Mucosa of stomach (tissue), 1 donor: Measurements from ENCODE around the gene GDPD4.
"Not testable (repeated sequence)": the region's sequence is repeated elsewhere in the genome, so short reads cannot be mapped to it uniquely, and the experiment has no call there.

Source experiments
- H3K27me3 ChIP-seq: one replicate; pipeline ENCODE4 v1.7.0; 2013; ENCODE audit warnings: mild to moderate bottlenecking, low read length; ENCODE audit not compliant: control insufficient read depth, insufficient read depth
- H3K36me3 ChIP-seq: one replicate; pipeline ENCODE4 v1.7.0; 2013; ENCODE audit warnings: low read length; ENCODE audit not compliant: control insufficient read depth, insufficient read depth
- H3K4me1 ChIP-seq: one replicate; pipeline ENCODE4 v1.7.0; 2013; ENCODE audit warnings: mild to moderate bottlenecking, low read length; ENCODE audit not compliant: control insufficient read depth, insufficient read depth
- H3K4me3 ChIP-seq: one replicate; pipeline ENCODE4 v1.7.0; 2013; ENCODE audit warnings: low read length
- H3K9ac ChIP-seq: one replicate; pipeline ENCODE4 v1.7.0; 2013; ENCODE audit warnings: mild to moderate bottlenecking, low read length, moderate library complexity
- H3K9me3 ChIP-seq: one replicate; pipeline ENCODE4 v1.7.0; 2013; ENCODE audit warnings: mild to moderate bottlenecking, low read length, moderate library complexity; ENCODE audit not compliant: control insufficient read depth
- donor health status: Pancreatic carcinoma.

Gene GDPD4

DNA sequence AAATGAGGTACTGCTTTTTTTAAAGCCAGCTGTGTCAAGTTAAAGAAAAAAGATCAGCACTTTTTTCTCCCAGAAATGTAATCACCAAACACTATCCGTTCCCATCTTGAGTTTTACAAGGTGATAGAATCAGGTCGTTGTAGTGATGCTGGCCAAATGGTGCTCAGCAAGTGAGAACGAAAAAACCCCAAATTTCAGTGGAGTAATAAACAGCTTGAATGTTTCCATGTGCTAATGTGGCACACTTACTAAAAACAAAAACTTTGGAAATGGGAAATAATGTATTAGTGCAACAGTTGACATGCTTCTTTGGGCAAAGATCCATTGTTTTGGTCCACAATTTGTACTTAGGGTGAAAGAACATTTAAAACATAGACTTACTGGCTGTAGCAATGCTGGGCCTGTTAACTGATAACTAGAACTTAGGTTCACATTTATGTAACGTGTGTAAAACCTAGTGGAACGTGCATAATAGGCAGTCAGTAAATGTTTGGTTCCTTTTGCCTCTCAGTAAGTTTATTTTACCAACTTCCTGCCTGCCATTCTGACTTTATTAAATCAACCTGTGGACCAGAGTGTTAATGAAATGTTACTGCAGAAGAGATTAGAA lies 15.4 kb upstream of the GDPD4 start:
- H3K9me3 ChIP-seq: no peaks in the 10 kb centered on the region
- no peaks in the 10 kb centered on the region for H3K27me3 ChIP-seq
- no peaks in the 10 kb centered on the region for H3K36me3 ChIP-seq
- no peak overlapping the region for H3K4me3 ChIP-seq
- H3K9ac ChIP-seq: no peak overlapping the region
- no peaks in the 10 kb centered on the region for H3K4me1 ChIP-seq

DNA sequence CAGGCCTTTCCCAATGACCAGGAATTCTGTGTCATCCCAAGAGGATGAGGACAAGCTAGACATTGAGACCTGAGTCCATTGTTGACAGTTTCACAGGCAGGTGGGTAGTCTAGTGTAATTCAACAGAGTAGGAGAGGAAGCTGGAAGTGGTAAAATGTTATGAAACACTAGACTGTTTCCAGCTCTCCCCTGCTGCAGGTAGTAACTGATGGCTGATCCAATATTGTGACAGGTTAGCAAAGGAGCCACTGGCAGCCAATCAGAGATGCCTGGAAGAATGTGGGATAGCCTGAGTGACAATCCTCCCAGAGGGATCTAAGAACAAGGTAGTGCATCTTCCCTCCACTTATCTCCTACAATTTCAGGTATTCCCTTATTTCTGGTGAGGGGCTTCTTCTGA lies 10.6 kb upstream of the GDPD4 start:
- H3K4me1 ChIP-seq: no peaks in the 10 kb centered on the region
- H3K27me3 ChIP-seq: no peaks in the 10 kb centered on the region
- no peaks in the 10 kb centered on the region for H3K36me3 ChIP-seq

DNA sequence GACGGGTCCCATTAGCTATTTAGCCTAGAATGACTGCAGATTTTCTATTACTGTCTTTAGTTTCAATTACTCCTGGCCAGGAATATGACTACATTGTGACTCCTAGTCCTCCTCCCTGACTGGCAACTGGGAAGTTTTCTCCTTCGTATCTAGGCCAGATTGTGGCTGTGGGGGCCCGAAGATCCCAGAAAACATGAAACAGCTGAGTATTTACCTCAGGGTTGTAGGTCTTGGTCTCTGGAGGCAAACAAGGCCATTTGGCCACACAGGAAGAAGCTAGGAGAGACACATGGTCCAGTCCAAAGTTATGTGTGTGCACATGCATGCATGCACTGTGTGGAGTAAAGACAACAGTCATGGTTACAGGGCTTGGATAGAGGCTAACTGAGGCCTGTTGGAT lies 10.2 kb upstream of the GDPD4 start:
- H3K9ac ChIP-seq: no peak overlapping the region
- H3K9me3 ChIP-seq: no peaks in the 10 kb centered on the region
- H3K4me1 ChIP-seq: no peaks in the 10 kb centered on the region
- H3K27me3 ChIP-seq: no peaks in the 10 kb centered on the region
- H3K36me3 ChIP-seq: no peaks in the 10 kb centered on the region
- H3K4me3 ChIP-seq: no peak overlapping the region

More for the DNA sequence above, 10.6 kb upstream of the GDPD4 start:
- H3K9me3 ChIP-seq: no peaks in the 10 kb centered on the region
- no peak overlapping the region for H3K4me3 ChIP-seq
- no peak overlapping the region for H3K9ac ChIP-seq

DNA sequence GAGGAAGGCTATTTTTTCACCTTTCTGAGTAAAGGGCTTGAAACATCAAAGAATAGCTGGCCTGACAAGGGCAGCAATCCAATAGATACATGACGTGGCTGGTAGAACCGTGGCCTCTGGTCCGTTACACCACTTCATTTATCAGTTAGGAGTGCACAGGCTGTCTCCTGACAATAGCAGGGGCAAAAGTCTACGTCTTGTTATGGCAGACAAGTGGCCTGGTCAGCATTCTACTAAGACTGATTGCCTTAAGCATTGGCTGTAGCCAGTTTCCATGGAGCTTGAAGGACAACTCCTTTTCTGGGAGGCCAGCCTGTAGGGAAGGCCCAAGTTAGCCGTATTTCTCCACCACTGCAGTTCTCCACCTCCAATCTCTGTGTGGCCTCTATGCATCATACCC lies 9.2 kb upstream of the GDPD4 start:
- H3K4me1 ChIP-seq: no peaks in the 10 kb centered on the region
- no peaks in the 10 kb centered on the region for H3K9me3 ChIP-seq
- H3K9ac ChIP-seq: no peak overlapping the region
- no peak overlapping the region for H3K4me3 ChIP-seq
- H3K27me3 ChIP-seq: no peaks in the 10 kb centered on the region
- no peaks in the 10 kb centered on the region for H3K36me3 ChIP-seq

DNA sequence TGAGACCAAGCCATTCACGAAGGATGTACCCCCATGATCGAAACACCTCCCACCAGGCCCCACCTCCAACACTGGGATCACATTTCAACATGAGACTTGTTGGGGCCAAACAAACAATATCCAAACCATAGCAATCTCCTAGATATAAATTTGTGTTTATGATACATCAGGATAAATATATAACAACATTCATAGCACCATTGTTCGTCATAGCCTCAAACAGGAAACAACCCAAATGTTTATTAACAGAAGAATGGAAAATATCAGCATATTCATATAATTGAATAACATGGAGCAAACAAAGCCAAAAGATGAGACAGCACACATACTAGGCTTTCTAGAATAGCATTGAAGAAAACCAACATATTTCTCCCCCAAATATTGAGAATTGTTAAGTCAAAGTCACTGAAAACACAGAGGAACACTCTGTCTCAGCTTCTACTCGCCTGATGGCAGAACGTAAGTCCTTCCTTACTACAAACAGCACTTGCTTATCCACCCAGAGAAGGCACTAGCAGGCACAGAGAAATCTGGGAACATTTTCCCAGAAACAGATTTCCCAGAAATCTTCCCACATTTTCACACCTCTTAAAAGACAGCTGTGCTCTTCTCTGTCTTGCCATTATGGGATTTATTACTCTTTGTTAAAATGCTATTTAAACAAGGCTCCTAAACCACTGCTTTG lies 8.1 kb upstream of the GDPD4 start:
- H3K9ac ChIP-seq: no peak overlapping the region
- no peaks in the 10 kb centered on the region for H3K9me3 ChIP-seq
- H3K36me3 ChIP-seq: no peaks in the 10 kb centered on the region
- no peaks in the 10 kb centered on the region for H3K4me1 ChIP-seq
- no peak overlapping the region for H3K4me3 ChIP-seq
- no peaks in the 10 kb centered on the region for H3K27me3 ChIP-seq

DNA sequence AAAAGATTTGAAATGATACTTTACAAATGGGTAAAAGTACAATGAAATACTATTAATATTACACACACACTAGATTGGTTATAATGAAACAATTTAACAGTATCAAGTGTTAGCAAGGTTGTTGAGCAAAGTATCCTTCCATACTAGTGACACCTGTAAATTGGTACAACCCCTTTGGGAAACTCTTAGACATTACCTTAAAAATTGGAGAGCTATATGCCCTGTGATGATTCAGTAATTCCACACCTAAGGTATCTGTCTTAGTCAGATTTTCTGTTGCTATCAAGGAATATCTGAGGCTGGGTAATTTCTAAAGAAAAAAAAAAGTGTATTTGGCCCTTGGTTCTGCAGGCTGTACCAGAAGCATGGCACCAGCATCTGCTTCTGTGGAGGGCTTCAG lies 7.4 kb upstream of the GDPD4 start:
- no peaks in the 10 kb centered on the region for H3K27me3 ChIP-seq
- no peaks in the 10 kb centered on the region for H3K4me1 ChIP-seq
- no peaks in the 10 kb centered on the region for H3K36me3 ChIP-seq
- no peak overlapping the region for H3K9ac ChIP-seq
- H3K9me3 ChIP-seq: no peaks in the 10 kb centered on the region
- no peak overlapping the region for H3K4me3 ChIP-seq

DNA sequence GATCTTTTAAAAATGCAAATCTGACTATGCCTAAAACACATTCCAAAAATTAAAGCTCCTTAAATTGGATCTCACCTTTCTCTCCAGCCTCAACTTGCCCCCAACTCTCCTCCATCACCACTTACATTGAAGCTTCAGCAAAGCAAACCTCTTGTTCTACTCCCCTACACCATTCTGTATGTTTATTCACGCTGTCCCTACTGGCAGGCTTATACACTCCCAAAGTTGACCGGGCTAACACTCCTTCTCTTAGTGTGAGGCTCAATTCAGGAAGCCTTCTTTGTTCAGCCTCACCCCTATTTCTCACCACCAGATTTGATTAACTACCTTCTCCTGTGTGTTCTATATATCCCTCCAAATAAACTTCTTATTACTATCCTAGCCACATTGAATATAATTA lies 1.8 kb upstream of the GDPD4 start:
- peaks cover 19% of the 10 kb centered on the region for H3K4me1 ChIP-seq
- H3K27me3 ChIP-seq: no peaks in the 10 kb centered on the region
- no peaks in the 10 kb centered on the region for H3K36me3 ChIP-seq
- H3K9me3 ChIP-seq: no peaks in the 10 kb centered on the region
- H3K4me3 ChIP-seq: no peak overlapping the region
- no peak overlapping the region for H3K9ac ChIP-seq

DNA sequence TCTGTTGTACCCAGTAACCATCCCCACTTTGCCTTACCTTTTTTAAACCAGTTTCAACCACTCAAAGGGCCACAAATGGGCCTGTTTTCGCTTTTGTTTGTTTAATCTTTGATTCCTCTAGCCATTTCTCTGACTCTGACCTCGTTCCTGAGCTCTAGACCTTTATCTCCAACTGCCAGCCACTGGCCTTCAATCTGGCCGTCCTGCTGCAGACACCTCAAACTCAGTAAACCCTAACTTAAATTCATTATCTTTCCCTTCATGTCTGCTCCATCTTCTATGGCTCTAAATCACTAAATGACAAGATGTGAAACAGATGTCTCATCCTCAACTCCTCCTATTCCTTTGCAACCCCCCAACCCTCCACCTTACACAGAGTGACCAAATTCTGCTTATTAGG lies 1.3 kb upstream of the GDPD4 start:
- no peaks in the 10 kb centered on the region for H3K9me3 ChIP-seq
- H3K4me1 ChIP-seq: peaks cover 19% of the 10 kb centered on the region
- H3K27me3 ChIP-seq: no peaks in the 10 kb centered on the region
- H3K36me3 ChIP-seq: no peaks in the 10 kb centered on the region
- H3K9ac ChIP-seq: no peak overlapping the region
- H3K4me3 ChIP-seq: no peak overlapping the region

DNA sequence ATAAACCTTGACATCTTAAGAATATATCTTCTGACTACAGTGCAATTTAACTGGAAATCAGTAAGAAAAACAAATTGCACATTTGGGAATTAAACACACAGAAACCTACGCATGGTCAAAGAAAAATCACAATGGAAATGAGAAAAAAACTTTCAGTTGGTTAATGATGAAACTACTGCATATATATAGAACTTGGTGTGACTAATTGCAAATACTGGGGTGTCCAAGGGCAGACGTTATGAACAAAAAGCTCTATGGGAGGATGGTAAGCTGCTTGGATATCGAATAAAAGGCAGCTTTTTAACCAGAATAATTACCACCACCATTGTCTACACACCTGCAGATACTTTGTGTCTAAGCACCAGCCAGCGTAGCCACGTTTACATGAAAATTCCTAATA lies 791 bp downstream of the GDPD4 start:
- H3K9me3 ChIP-seq: no peaks in the 10 kb centered on the region
- H3K4me3 ChIP-seq: no peak overlapping the region
- H3K27me3 ChIP-seq: no peaks in the 10 kb centered on the region
- peaks cover 19% of the 10 kb centered on the region for H3K4me1 ChIP-seq
- H3K9ac ChIP-seq: no peak overlapping the region
- H3K36me3 ChIP-seq: no peaks in the 10 kb centered on the region

DNA sequence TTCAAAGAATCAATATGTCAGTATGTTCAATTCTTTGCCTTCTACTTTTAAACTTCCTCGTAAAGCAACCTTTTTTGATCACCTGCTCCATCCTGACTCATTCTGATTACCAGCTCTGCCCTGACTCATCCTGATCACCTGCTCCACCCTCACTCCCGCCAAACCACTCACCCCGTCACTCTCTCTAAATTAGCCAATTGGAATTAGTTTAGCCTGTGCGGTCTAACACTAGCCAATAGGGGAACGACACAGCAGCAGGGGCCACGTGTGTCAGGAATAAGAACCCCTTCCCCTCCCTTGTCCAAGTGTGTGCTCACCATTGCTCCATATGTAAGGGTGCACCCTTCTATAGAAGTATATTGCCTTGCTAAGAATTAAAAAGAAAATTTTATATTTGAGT lies 1.5 kb downstream of the GDPD4 start:
- H3K36me3 ChIP-seq, H3K4me3 ChIP-seq, H3K9me3 ChIP-seq, H3K9ac ChIP-seq, H3K27me3 ChIP-seq: not testable (repeated sequence)
- peaks cover 19% of the 10 kb centered on the region for H3K4me1 ChIP-seq

DNA sequence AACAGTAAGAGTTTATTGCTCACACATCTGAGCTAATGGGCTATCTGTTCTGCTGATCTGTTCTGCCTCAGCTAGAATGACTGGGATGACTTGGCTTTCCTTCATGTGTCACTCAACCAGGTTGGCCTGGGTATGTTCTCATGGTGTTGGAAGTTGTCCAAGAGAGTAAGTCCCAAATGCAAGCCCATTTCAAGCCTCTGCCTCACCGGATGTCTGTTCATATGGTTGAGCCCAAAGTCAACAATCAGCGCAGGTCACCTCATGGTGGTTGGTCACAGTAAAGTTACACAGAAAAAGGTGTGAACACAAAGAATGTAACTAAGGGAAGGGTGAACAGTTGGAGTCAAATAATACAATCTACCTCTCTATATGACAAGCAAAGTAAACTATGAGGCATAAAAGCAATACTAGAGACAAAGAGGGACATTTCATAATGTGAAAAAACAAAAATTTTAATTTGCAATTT lies 1.9 kb downstream of the GDPD4 start:
- Histone ChIP-seq H3K4me1 (peaks cover 19% of the 10 kb centered on the region), H3K9ac (no peak overlapping the region), H3K4me3 (no peak overlapping the region), H3K9me3 (no peaks in the 10 kb centered on the region), H3K27me3 (no peaks in the 10 kb centered on the region), H3K36me3 (no peaks in the 10 kb centered on the region)

DNA sequence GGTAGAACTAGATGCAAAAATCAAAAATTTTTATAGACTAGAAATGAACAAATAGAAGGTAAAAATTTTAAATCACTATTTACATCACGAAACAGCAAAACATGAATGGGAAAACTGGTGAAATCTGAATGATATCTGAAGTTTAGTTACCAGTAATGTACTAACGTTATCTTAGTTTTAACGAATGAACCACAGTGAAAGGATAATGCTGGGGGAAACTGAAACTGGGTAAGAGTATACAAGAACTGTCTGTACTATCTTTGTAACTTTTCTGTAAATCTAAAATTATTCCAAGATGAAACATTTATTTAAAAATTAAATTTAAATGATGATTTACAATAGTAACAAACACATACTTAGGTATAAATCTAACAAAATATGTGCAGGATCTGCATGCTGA lies 7.4 kb downstream of the GDPD4 start:
- H3K27me3 ChIP-seq: no peaks in the 10 kb centered on the region
- no peaks in the 10 kb centered on the region for H3K9me3 ChIP-seq
- no peak overlapping the region for H3K4me3 ChIP-seq
- H3K9ac ChIP-seq: no peak overlapping the region
- H3K36me3 ChIP-seq: no peaks in the 10 kb centered on the region
- peaks cover 2% of the 10 kb centered on the region for H3K4me1 ChIP-seq
